Astrocyte of the cerebellum (primary cell): Measurements from ENCODE around the gene RBMS3.

Source experiments
- DNase-seq: peaks from one replicate; pipeline ENCODE4 v3.0.0-alpha.2; 2011; ENCODE audit warnings: low read depth
- H3K4me3 ChIP-seq: 2 replicates; pipeline ENCODE4 v1.5.1; 2011; ENCODE audit warnings: mild to moderate bottlenecking, low read depth, low read length, moderate library complexity
- in situ Hi-C: cut with HindIII; loops from 2 replicates; pipeline ENCODE4 v1.10.0; 2017; ENCODE audit warnings: low sequenced_read_pairs
- TF ChIP-seq, protein P1 (sequence below): IDR thresholded peaks from 2 replicates; pipeline ENCODE4 v1.5.1; 2012; ENCODE audit warnings: low read length, low read depth, moderate library complexity, mild to moderate bottlenecking; ENCODE audit errors: missing control alignments

RBMS3 gene

DNA sequence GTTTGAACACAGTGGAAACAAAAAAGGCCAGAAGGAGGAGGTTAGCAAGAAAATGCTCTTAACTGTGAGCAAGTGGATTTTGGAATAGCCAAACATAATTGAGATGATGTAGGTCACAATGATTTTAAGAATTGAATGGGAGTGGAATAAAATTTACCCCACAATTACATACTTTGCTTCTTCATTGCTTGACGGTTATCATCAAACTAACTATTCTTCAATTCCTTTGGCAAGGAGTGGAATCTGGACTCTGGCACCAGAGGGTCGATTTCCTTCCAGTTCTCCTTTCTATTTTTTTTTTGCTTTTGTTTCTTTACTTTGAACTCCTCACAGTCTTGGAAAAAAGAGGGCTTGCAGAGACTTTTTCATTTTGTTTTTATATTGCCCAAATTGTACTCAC lies 691.0 kb downstream of the RBMS3 start:
- TF ChIP-seq, protein P1, sequence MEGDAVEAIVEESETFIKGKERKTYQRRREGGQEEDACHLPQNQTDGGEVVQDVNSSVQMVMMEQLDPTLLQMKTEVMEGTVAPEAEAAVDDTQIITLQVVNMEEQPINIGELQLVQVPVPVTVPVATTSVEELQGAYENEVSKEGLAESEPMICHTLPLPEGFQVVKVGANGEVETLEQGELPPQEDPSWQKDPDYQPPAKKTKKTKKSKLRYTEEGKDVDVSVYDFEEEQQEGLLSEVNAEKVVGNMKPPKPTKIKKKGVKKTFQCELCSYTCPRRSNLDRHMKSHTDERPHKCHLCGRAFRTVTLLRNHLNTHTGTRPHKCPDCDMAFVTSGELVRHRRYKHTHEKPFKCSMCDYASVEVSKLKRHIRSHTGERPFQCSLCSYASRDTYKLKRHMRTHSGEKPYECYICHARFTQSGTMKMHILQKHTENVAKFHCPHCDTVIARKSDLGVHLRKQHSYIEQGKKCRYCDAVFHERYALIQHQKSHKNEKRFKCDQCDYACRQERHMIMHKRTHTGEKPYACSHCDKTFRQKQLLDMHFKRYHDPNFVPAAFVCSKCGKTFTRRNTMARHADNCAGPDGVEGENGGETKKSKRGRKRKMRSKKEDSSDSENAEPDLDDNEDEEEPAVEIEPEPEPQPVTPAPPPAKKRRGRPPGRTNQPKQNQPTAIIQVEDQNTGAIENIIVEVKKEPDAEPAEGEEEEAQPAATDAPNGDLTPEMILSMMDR = no peak
- no peak overlapping the region for H3K4me3 ChIP-seq
- no peak for DNase-seq
- in situ Hi-C loops = no loop called here

DNA sequence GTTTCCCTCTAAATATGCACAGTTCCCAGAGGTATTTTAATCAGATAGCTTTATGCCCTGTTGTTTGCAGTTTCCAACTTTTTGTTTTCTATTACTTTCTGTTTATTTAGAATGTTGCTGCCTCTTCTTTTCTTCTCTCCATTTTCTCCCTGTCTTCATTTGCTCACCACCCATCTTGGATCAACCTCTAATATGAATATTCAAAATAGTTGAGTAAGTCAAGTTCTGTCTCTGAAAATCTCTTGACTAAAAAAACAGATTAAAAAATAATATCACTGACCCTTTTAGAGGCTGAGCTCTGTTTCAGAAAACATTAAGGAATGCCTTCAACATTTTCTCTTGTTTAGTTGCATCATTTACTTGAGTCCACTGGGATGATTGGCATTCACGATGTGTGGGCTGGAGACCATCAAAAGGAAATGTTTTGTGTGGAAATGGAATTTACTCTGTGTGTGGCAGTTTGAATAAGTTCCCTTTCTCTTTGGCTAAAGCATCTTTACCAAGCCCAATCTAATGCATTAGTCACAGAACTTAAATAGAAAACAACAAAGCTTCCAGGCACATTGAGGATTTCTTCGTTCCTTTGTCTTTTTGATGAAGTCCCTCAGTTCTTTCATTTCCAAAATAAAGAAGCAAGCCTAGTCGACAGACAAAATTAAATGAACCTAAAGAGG lies 691.6 kb downstream of the RBMS3 start:
- TF ChIP-seq, protein P1 = no peak
- in situ Hi-C loops = no loop called here

DNA sequence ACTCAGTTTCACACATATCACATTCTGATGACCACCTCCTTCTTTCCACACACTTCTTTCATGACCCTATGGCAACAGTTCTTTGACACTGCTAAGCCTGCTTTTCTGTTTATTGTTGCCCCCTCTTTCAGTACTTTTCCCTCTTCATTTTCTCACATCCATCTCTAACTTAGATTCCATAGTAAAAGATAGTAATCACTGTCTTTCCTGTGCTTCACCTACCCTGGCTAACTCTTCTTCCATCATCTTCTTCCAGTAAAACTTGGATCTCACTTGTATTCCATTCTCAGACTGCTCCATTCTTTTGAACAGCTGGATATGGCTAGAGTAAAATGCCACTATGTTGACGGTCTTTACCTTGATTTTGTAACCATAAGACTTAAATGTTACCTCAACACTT lies 692.9 kb downstream of the RBMS3 start:
- no peak for DNase-seq
- TF ChIP-seq, protein P1 = no peak
- in situ Hi-C loops = no loop called here
- H3K4me3 ChIP-seq = no peak overlapping the region

More for the DNA sequence above, 691.6 kb downstream of the RBMS3 start:
- DNase-seq = peak; percentile 74
- no peak overlapping the region for H3K4me3 ChIP-seq

DNA sequence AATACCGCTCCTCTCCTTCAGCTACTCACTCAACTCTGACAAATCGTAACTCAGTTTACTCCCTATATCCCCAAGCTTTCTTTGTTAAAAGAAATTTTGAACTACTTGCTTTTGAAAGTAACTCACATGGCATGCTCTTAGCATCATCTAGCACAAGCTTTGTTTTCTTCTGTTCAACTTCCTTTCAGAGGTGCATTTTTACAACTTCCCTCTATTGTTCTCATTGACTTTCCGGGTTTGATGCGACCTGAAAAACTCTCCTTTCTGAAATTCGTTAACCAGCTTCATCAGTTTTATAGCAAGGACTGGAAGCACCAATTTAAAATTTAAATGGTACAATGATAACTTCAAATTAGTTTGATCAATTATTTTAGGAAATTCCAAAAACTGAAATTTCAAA lies 696.0 kb downstream of the RBMS3 start:
- in situ Hi-C loops = no loop called here
- no peak for DNase-seq
- no peak overlapping the region for H3K4me3 ChIP-seq
- TF ChIP-seq, protein P1 = no peak

DNA sequence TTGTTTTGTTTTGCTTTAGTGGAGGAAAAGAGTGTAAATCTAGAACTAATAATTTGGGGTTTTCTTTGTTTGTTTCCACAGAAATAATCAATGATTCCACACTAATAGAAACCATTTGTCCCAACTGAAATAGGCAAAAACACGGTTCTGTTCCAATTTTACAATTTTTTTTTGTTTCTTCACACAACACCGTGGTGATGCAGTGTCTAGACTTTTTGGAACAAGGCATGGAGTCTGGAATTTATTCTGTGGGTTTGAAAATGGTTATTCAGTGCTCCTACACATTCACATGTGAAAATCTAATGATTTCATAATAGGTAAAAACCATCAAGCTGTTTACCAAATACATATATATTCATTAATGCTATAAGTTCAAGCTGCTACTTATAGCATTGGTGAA lies 696.5 kb downstream of the RBMS3 start:
- DNase-seq = peak; percentile 16
- no peak overlapping the region for H3K4me3 ChIP-seq
- TF ChIP-seq, protein P1 = no peak
- in situ Hi-C loops = no loop called here

DNA sequence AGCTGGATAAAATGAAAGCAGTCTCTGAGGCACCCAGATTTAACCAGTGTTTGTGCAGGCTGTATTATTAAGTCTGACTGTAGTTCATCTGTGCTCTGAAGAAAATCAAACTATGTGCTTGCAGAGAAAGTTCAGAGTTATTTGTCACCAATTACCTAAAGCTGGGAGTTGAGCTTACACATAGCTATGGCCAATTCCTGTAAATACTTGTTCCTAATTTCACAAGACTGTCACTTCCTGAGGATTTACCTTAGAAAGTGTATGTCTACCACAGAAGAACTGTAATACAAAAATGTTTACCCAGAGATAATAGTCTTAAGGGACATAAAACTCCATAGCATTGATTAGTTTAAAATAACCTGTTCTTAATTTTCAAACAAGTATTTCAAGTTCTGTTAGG lies 697.2 kb downstream of the RBMS3 start:
- DNase-seq = no peak
- no peak overlapping the region for H3K4me3 ChIP-seq
- TF ChIP-seq, protein P1 = no peak
- in situ Hi-C loops = no loop called here
